ENCODE measurements around the gene KNSTRN.

The KNSTRN gene

DNA sequence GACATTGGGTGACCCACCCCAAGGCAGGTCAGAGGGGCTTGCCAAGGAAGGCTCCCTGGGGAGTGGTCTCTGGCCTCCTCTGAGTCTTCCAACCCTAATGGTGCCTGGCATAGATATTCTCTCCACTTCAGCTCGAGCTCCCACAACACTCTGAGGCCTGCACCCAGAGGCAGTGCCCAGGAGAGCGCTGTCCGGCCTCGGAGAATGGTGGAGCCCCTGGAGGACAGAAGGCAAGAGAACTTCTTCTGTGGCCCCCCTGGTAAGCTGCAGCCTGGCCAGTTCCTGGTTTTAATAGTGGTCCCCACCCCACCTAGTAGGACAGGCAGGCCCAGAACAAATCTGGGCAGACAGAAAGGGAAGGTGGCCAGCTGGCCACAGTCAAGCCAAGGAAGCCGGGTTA is 17.5 kb upstream of the KNSTRN start:
- DNase-seq (ENCODE audit: low spot score) = no peak

DNA sequence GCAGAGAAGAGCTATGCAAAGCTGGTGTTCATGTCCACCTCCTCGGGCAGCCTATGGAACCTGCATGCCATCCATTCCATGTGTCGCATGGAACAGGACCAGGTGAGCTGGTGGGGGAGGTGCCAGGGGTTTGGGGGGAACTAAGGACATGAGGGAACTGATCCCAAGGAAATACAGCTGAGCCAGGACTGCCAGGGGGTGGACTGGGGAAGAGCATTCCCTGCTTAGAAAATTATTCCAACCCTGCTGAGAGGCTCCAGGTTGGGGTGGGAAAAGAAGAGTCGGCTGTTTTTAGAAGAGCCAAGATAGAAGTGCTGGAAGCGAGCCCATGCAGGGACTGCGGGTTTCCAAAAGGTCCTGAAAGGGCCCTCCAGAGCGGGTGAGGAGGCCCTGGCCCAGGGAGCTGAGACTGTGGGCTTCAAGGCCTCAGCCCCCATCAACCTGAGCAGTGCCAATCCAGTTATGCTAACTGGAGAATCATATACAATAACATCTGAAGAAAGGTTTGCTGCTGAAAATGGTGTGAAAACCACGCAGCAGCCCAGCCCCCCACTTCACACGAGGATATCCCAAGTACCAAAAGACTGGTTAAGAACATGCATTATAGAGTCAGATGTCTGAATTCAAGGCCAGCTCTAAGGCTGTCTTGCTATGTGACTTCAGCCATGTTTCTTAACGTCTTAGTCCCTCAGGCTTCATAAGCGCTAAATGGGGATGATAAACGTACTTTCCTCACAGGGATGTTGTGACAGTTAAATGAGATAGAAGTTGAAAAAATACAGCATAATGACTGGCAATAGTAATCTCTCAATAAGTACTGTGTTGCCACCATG is 16.7 kb upstream of the KNSTRN start:
- DNase-seq (ENCODE audit: low spot score) = no peak

DNA sequence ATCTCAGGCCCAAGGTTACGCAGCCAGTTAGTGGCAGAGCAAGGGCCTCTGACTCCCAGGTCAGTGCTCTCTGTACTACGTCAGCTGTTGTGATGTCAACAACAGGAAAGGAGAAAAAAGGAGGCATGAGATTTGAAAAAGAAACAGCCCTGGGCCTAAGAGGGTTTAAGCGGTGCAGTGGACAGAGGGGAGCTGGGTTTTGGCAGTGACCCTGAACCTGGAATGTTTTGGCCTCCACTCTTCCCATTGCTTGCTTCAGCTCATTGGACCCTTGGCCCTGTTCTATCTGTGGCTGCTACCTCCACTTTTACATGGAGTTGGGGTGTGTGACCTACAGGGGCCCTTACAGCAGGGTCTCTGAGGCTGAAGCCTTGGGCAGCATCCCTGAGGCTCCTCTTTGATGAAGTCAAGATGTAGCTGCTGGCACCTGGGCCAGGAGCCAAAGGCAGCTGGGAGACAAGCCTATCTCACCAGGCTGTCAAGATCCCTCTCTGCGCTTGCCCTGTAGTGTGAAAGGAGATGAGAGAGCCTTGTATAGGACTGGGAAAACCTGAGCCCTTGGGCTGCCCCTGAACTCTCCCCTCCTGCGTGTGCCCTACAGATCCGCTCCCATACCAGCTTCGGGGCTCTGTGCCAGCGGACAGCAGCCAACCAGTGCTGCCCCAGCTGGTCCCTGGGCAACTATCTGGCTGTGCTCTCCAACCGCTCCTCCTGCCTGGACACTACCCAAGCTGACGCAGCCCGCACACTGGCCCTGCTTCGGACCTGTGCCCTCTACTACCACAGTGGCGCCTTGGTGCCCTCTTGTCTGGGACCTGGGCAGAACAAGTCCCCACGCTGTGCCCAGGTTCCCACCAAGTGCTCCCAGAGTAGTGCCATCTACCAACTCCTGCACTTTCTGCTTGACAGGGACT is 15.8 kb upstream of the KNSTRN start:
- no peak for DNase-seq (ENCODE audit: low spot score)

DNA sequence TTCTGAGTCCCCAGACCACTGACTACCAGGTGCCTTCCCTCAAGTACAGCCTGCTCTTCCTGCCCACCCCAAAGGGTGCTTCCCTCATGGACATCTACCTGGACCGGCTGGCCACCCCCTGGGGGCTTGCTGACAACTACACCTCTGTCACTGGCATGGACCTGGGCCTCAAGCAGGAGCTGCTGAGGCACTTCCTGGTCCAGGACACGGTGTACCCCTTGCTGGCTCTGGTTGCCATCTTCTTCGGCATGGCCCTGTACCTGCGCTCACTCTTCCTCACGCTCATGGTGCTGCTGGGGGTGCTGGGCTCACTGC is 15.2 kb upstream of the KNSTRN start:
- no peak for DNase-seq (ENCODE audit: low spot score)

DNA sequence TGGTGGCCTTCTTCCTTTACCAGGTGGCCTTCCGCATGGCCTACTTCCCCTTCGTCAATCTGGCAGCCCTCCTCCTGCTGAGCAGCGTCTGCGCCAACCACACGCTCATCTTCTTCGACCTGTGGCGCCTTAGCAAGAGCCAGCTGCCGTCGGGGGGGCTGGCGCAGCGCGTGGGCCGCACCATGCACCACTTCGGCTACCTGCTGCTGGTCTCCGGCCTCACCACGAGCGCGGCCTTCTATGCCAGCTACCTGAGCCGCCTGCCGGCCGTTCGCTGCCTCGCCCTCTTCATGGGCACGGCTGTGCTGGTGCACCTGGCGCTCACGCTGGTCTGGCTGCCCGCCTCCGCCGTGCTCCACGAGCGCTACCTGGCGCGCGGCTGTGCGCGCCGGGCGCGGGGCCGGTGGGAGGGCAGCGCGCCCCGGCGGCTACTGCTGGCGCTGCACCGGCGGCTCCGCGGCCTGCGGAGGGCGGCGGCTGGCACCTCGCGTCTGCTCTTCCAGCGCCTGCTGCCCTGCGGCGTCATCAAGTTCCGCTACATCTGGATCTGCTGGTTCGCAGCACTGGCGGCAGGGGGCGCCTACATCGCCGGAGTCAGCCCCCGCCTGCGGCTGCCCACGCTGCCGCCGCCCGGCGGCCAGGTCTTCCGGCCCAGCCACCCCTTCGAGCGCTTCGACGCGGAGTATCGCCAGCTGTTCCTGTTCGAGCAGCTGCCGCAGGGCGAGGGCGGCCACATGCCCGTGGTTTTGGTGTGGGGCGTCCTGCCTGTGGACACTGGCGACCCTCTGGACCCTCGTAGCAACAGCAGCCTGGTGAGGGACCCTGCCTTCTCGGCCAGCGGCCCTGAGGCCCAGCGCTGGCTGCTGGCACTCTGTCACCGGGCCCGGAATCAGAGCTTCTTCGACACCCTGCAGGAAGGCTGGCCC is 14.6 kb upstream of the KNSTRN start:
- DNase-seq (ENCODE audit: low spot score) = peak; percentile 75

DNA sequence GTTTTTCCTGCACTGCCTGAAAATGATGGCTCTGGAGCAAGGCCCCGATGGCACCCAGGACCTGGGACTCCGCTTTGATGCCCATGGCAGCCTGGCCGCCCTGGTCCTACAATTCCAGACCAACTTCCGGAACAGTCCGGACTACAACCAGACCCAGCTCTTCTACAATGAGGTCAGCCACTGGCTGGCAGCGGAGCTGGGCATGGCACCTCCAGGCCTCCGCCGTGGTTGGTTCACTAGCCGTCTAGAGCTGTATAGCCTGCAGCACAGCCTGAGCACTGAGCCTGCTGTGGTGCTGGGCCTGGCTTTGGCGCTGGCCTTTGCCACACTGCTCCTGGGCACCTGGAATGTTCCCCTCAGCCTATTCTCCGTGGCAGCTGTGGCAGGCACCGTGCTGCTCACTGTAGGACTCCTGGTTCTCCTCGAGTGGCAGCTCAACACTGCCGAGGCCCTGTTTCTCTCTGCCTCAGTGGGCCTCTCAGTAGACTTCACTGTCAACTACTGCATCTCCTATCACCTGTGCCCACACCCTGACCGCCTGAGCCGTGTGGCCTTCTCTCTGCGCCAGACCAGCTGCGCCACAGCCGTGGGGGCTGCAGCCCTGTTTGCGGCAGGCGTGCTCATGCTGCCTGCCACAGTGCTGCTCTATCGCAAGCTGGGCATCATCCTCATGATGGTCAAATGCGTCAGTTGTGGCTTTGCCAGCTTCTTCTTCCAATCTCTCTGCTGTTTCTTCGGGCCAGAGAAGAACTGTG is 13.6 kb upstream of the KNSTRN start:
- DNase-seq (ENCODE audit: low spot score) = no peak

DNA sequence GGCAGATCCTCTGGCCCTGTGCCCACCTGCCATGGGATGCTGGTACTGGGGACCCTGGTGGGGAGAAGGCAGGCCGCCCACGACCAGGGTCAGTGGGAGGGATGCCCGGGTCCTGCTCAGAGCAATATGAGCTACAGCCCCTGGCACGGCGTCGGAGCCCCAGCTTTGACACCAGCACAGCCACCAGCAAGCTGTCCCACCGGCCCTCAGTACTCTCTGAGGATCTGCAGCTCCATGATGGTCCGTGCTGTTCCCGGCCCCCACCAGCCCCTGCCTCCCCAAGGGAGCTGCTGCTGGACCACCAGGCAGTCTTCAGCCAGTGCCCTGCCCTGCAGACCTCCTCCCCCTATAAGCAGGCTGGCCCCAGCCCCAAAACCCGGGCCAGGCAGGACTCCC is 13.0 kb upstream of the KNSTRN start:
- no peak for DNase-seq (ENCODE audit: low spot score)

DNA sequence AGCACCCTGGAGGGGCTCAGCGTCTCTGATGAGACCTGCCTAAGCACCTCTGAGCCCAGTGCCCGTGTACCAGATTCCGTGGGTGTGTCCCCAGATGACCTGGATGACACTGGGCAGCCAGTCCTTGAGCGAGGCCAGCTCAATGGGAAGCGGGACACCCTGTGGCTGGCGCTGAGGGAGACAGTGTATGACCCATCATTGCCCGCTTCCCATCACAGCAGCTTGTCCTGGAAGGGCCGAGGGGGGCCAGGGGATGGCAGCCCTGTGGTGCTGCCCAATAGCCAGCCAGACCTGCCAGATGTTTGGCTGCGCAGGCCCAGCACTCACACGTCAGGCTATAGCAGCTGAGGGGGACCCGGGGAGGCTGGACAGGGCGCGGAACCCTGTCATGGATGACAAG is 12.6 kb upstream of the KNSTRN start:
- no peak for DNase-seq (ENCODE audit: low spot score)

DNA sequence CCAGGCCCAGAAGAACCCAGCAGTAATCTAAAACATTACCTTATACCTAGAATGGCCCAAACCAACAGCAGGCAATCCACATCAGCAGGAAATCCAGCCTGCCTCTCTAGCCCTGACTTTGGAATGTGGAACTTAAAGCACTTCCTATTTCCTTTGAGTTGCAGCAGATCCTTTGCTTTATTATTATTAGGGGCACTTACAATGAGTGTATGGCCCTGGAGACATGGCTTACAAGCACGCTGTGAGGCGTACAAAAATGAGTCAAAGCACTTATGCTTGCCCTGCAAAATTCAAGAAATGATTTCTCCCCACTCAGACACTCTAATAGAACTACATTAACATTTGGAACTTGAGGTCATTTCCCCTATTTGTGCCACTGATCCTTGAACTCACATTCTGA is 9.5 kb upstream of the KNSTRN start:
- no peak for DNase-seq (ENCODE audit: low spot score)

DNA sequence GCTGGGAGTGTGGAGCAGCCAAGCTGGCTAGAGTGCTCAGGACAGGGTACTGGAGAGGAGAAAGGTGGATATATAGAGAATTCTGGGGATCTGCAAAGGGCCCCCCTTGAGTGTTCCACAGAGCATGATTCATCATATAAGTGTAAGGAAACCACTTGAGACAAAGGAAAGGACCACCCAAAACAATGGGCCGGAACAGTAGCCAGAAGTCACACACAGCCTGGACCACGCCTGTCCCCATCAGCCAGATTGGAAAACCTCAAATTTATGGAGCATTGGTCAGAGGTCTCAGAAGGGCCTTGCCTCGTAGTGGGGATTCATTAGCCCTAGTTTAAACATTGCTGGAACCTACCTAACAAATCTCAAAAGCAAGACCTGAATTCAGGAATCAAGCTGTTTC is 4.9 kb upstream of the KNSTRN start:
- DNase-seq (ENCODE audit: low spot score) = no peak

DNA sequence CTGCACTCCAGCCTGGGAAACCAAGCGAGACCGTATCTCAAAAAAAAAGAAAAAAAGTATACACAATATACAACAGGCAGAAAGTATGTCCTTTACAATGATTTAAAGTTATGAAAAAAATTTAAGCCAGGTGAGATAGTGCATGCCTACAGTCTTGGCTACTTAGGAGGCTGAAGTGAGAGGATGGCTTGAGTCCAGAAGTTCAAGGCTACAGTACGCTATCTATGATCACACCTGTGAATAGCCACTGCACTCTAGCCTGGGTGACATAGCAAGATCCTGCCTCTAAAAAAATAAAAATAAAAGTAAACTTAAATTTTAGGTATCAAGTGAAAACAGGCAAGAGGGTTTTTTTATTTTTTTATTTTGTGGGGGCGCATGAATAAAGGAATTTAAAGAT is 3.1 kb upstream of the KNSTRN start:
- no peak for DNase-seq (ENCODE audit: low spot score)

DNA sequence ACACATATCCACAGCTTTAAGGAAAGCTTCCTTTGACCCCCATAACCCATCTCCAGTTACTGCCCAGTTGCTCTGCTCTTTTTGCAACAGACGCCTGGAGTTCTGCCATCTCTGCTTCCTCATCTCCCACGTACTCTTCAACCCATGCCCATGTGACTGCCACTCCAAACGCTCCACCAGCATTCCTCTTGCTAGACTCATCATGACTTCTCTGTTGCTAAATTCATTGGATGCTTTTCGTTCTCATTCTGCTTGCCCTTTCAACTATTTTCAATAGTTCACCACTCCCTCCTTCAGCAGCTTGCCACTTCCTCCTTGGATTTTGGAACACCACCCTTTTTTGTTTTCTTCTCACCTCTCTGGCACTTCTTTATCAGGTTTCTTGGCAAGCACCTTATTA is 2.7 kb upstream of the KNSTRN start:
- no peak for DNase-seq (ENCODE audit: low spot score)

DNA sequence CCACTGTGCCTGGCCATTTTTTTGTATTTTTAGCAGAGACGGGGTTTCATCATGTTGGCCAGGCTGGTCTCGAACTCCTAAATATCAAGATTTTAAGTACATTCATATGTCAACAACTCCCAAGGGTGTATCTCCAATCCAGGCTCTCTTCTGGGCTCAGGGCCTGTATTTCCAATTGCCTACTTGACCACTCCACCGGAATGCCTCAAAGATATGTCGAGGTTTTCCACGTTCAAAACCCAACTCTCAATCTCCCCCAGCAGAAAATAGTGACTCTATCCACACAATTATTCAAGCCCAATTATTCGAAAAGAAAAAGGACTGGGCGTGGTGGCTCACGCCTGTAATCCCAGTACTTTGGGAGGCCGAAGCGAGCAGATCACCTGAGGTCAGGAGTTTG is 1.9 kb upstream of the KNSTRN start:
- no peak for DNase-seq (ENCODE audit: low spot score)

DNA sequence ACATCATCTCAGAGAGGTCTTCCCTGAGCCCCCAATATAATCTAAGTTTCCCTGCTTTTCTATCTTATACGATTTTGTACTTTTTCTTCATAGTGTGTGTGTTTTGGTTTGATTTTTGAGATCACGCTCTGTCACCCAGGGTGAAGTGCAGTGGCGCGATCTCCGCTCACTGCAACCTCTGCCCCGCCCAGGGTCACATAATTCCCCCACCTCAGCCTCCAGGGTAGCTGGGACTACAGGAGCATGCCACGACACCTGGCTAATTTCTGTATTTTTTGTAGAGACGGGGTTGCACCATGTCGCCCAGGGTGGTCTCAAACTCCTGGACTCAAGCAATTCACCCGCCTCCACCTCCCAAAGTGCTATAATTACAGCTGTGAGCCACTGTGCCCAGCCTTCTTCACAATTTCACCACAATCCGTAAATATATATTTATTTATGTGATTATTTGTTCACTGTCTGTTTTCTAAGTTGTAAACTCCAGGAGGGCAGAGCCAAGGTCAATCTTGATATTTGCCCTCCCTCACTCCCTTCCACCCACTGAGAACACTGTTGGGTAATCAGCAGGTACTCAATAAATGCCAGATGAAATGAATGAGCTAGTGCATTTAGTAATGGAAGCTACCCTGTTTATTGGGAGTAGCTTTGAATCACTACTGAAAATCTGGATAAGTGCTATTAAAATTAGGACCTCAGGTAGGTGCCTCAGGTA is 547 bp upstream of the KNSTRN start:
- no peak for DNase-seq (ENCODE audit: low spot score)

DNA sequence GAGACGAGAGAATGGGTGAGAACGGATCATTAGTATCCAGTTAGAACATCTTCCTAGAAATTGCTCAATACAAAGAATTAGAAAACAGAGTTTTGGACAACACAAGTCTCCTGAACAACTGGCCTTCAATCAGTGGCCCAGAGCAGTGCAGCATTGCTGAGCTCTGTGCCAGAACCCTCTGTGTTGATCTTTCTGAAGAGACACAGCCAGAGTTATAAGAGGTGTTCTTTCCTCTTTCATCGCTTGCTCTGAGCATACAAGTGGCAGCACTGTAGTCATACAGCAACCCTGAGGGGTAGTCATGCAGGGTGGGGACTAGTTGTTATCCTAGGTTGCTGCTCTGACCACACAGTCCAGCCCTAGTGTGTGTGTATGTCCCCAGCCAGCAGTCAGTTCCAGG is 4.0 kb downstream of the KNSTRN start:
- no peak for DNase-seq (ENCODE audit: low spot score)

DNA sequence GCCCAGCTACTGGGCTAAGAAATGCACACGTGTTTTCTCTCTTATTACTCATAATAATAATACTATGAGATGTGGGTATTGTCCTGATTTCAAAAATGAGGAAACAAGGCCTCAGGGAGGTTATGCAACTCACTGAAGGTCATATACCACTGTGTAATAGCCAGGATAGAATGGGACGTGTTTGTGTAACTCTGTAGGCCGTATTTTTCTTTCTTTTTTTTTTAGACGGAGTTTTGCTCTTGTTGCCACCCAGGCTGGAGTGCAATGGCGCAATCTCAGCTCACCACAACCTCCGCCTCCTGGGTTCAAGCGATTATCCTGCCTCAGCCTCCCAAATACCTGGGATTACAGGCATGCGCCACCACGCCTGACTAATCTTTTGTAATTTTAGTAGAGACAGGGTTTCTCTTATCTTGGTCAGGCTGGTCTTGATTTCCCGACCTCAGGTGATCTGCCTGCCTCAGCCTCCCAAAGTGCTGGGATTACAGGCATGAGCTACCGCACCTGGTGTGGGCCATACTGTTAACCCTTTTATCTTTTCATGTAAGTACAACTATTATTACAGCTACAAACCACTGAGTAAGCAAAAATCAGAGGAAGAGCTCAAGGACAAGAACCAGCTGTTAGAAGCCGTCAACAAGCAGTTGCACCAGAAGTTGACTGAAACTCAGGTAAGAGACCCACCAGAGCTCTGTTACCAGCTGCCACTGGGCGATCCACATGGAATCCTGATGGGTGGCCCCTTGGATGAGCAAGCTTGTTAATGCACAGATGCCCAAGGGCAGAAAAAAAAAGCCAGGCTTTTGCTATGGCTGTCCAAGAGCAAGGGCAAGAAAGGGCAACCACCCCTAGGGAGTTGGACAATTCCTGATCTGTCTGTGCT is 6.7 kb downstream of the KNSTRN start:
- DNase-seq (ENCODE audit: low spot score) = no peak

DNA sequence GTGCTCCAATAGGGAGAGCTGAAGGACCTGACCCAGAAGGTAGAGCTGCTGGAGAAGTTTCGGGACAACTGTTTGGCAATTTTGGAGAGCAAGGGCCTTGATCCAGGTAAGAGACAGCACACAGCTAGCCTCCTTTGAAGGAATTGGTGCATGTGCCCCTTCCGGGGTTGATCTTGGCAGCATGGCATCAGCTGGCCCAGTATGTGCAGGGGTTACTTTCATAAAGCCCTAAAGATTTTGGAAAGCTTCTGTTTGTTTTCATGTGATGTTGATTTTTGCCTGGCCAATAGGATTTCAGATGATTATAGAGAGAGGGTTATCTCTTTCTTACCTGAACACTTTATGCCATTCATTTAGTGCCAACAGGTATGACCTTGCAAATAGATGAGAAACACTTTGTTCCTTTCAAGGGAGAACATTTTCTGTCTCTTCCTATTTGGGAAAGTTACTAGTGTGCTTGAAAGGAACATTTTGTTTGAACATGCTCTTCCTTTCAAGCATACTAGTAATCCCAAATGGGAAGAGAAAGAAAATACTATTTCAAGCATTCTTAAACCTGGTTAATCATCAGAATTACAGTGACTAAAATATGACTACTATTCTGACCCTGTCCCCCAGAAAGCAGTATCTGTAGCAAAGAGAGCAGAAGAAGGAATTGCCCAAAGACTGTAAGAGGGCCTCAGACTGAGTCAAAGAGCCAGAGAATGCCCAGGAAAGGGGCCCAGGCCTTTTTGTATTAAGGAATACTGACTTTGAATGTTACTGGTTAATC is 7.5 kb downstream of the KNSTRN start:
- DNase-seq (ENCODE audit: low spot score) = no peak
